ENCODE results near the gene CST7. TPM values are rescaled to one million over a fixed set of nuclear protein-coding genes. Genes with fewer than 3 reads are reported as not detected.

Gene CST7
- total RNA-seq, 4 donors from 2014 or later: 1.1 to 4.7 (median 2.6) TPM

DNA sequence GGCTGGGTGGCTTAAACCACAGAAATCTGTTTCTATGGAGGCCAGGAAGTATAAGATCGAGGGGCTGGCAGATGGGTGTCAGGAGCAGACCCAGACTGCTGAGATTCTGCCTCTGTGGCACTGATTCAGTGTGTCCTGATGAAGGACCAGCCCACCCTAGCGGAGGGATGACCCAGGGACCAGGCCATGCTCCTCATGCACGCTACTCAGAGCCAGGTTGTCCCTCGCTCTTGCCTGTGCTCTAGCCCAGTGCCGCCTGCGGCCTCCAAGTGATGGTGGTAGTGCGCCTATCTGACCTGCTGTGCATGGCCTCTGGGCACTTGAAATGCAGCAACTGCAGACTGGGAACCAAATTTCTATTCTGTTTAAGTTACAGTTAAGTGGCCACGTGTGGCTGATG is 56.6 kb downstream of the CST7 start:
- TF ChIP-seq, protein P1, sequence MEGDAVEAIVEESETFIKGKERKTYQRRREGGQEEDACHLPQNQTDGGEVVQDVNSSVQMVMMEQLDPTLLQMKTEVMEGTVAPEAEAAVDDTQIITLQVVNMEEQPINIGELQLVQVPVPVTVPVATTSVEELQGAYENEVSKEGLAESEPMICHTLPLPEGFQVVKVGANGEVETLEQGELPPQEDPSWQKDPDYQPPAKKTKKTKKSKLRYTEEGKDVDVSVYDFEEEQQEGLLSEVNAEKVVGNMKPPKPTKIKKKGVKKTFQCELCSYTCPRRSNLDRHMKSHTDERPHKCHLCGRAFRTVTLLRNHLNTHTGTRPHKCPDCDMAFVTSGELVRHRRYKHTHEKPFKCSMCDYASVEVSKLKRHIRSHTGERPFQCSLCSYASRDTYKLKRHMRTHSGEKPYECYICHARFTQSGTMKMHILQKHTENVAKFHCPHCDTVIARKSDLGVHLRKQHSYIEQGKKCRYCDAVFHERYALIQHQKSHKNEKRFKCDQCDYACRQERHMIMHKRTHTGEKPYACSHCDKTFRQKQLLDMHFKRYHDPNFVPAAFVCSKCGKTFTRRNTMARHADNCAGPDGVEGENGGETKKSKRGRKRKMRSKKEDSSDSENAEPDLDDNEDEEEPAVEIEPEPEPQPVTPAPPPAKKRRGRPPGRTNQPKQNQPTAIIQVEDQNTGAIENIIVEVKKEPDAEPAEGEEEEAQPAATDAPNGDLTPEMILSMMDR (IDR thresholded peaks at IDR 0.05; ENCODE audit: low read depth): no peak

DNA sequence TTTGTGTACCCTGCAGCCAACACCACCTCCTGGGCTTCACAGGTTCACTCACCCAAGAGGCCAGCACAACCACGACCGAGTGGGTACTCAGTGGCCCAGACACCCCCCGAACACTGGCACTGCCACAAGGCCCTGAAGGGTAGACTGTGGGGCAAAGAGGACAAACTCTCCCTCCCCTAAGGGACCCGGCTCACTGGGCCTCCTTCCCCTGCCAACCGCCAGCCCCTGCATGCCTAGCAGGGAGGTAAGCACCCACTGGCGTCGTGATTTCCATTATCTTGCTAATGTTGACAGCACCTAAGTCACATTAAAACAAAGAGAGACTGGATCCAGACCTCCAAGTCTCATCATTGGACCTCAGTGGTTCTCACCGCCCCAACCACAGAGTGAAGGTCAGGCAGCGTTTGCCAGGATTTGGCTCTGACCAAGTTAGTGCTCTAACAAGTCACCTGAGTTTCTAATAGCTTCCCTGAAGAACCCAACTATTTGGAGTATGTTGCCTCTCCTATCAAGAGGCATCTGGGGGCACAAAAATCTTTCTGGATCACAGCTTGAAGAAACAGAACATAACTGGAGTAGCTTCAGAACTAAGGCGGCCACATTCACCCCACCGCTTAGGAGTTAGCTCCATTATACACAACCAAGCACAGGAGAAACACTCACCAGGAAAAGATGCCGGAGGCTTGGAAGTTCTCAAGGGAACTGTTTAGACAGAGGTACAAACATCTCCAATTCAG is 57.5 kb downstream of the CST7 start:
- TF ChIP-seq, protein P1 (IDR thresholded peaks at IDR 0.05; ENCODE audit: low read depth): no peak

DNA sequence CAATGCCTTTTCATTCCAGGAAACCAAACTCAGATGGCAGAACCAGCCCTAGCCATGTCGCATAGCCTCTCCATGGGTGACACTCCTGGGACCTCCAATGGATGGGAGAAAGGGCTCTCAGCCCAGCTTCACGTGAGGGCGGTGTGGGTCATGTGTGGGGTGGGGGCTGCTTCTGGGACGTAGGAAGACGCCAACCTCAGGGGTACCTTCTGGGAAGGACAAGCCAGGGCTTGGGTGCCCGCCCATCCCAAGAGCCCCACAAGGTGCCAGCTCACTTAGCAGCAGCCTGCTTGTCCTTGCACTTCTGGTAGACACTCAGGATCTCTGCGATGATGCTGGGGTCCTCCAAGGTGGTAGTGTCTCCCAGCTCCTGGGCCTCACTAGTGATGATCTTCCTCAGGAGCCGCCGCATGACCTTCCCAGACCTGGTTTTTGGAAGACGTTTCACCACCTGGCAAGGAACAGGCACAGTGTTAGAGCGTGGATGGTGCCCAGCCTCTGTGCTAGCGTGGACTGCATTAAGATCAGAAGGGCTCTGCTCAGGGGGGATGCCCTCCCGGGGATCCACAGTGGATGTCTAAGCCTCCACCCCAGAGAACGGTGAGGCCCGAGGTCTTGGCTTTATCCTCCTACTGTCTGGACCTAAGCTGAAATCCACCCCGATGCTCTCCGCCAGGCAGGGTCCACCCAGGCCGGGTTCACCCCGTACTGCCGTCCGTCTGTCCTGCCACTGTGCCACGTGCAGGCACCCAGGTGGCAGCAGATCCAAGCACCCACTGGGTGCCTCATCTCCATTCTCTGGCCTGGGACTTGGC is 58.6 kb downstream of the CST7 start:
- TF ChIP-seq, protein P1 (IDR thresholded peaks at IDR 0.05; ENCODE audit: low read depth): no peak

DNA sequence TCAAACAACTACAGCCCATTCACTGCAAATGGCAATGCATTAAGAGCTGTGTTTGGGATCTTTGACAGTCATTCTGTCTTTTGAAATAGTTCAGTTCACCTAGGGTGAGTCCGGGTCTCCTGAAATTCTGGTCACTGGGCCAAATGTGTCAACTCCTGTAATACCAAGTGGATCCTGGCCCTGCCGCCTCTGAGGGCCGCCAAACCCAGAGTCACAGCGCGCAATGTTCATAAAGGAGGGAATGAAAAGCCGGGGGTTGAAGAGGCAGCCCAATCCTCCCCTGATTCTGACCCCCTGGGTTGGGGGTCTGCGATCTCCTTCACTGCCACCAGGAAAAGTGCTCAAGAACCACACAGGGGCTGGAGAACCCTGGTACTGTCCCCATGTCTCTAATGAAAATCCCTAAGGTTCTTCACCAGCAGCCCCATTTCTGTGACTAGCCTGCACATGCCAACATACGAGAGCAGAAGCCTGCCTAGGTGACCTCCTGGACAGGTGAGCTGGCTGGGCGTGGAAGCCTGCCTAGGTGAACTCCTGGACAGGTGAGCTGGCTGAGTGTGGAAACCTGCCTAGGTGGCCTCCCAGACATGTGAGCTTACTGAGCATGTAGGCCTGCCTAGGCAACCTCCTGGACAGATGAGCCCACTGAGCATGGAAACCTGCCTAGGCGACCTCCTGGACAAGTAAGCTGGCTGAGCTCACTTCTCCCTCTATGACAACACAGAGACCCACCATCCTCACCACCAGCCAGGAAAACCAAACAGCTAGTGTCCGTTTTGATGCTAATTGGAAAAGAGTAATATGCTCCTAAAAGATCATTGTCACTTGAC is 59.5 kb downstream of the CST7 start:
- TF ChIP-seq, protein P1 (IDR thresholded peaks at IDR 0.05; ENCODE audit: low read depth): no peak

Small RNAs within 50 kb of the gene (small RNA-seq; reads per million reads assigned to genes)
- not detected for gene RNU6-1257P

Other genes starting within 250 kb of the CST7 start
- gene APMAP, start 43.5 kb downstream of the CST7 start, total RNA-seq: 100 to 1,000 TPM in 3 of 4 donors, 10 to 100 TPM in 1; 63.4 to 325 (median 240) TPM
- 10 to 100 TPM in 3 of 4 donors, 1 to 10 TPM in 1; 9.3 to 35.6 (median 16.2) TPM for gene ACSS1, start 108.9 kb downstream of the CST7 start, total RNA-seq
- not detected for gene VSX1, start 132.9 kb downstream of the CST7 start, total RNA-seq
- 10 to 100 TPM; 41.3 to 82.5 (median 53.6) TPM for gene ENTPD6, start 246.4 kb downstream of the CST7 start, total RNA-seq

Data from subcutaneous adipose tissue (tissue), 4 donors.